SK-N-SH (cell line): ENCODE results near the gene GLIS1. TPM values are rescaled to one million over a fixed set of nuclear protein-coding genes. Genes with fewer than 3 reads are reported as not detected.

Experiments used
- CTCF ChIA-PET: fragments of 300-600, 350-600 bp; formaldehyde crosslinking; extraction: SDS; loops from one replicate; lab custom pipeline; 2021; lab: Yijun Ruan, JAX
- POLR2A ChIA-PET: fragments of 350-600 bp; sonication (Branson Sonifier 250); formaldehyde crosslinking; extraction: SDS; loops from one replicate; lab custom pipeline; 2020; ENCODE audit warnings: antibody characterized with exemption, inconsistent platforms; lab: Yijun Ruan, JAX
- DNase-seq: peaks from one replicate; pipeline ENCODE4 v3.0.0; 2012
- H2AFZ ChIP-seq: fragments of 200-600 bp; sonication (generic); 2 replicates; pipeline ENCODE4 v1.8.1; 2016; ENCODE audit warnings: antibody characterized with exemption, mild to moderate bottlenecking, low read depth
- H3F3A ChIP-seq: fragments of 200-600 bp; sonication (generic); replicated peaks from 2 replicates; pipeline ENCODE3; 2016; ENCODE audit warnings: antibody characterized with exemption, mild to moderate bottlenecking; ENCODE audit not compliant: insufficient read depth
- H3K27ac ChIP-seq, 2 experiments: fragments of 200-500 bp in 1 of 2; fragments of 200-600 bp in 1 of 2; sonication (Bioruptor generic) in 1 of 2; sonication (generic), shearing (Covaris generic) in 1 of 2; 2 replicates each; pipeline versions ENCODE4 v1.5.1 to v1.6.1; 2014 to 2016; ENCODE audit warnings: low read depth in 2 of 2, inconsistent platforms in 1 of 2, low read length in 1 of 2, mild to moderate bottlenecking in 1 of 2, mixed read lengths in 1 of 2
- H3K27me3 ChIP-seq: fragments of 200-600 bp; sonication (generic), shearing (Covaris generic); 2 replicates; pipeline ENCODE4 v1.6.1; 2016; ENCODE audit warnings: mixed run types; ENCODE audit not compliant: insufficient read depth
- H3K36me3 ChIP-seq, 2 experiments: fragments of 200-500 bp in 1 of 2; fragments of 200-600 bp in 1 of 2; sonication (Bioruptor generic) in 1 of 2; sonication (generic) in 1 of 2; replicated peaks in 1 of 2; 2 replicates each; pipeline versions ENCODE3 to v1.5.1; 2014 to 2016; ENCODE audit warnings: low read length in 1 of 2, mild to moderate bottlenecking in 1 of 2; ENCODE audit not compliant: insufficient read depth in 2 of 2, control insufficient read depth in 1 of 2
- H3K4me1 ChIP-seq, 2 experiments: fragments of 200-500 bp in 1 of 2; fragments of 200-600 bp in 1 of 2; sonication (Bioruptor generic) in 1 of 2; sonication (generic), shearing (Covaris generic) in 1 of 2; 2 replicates each; pipeline versions ENCODE4 v1.5.1 to v1.6.1; 2014 to 2016; ENCODE audit warnings: low read depth in 1 of 2, low read length in 1 of 2, mixed run types in 1 of 2; ENCODE audit not compliant: insufficient read depth in 2 of 2, control insufficient read depth in 1 of 2
- H3K4me2 ChIP-seq: fragments of 200-600 bp; sonication (generic), shearing (Covaris generic); 2 replicates; pipeline ENCODE4 v1.6.1; 2017; ENCODE audit warnings: mixed run types
- H3K4me3 ChIP-seq, 2 experiments: fragments of 200-500 bp in 1 of 2; fragments of 200-600 bp in 1 of 2; sonication (Bioruptor generic) in 1 of 2; sonication (generic), shearing (Covaris generic) in 1 of 2; 2 replicates each; pipeline versions ENCODE4 v1.5.1 to v1.8.1; 2014 to 2016; ENCODE audit warnings: low read depth in 2 of 2, inconsistent platforms in 1 of 2, low read length in 1 of 2, mild to moderate bottlenecking in 1 of 2, mixed read lengths in 1 of 2, moderate library complexity in 1 of 2
- H3K79me2 ChIP-seq: fragments of 200-600 bp; sonication (generic); 2 replicates; pipeline ENCODE4 v1.8.1; 2017; ENCODE audit warnings: mild to moderate bottlenecking; ENCODE audit not compliant: insufficient read depth
- H3K9ac ChIP-seq: fragments of 200-600 bp; sonication (generic); 2 replicates; pipeline ENCODE4 v1.6.1; 2017; ENCODE audit warnings: mixed run types
- H3K9me2 ChIP-seq: fragments of 200-600 bp; sonication (generic); 2 replicates; pipeline ENCODE4 v1.6.1; 2017; ENCODE audit warnings: mixed run types
- H3K9me3 ChIP-seq: fragments of 200-600 bp; sonication (generic); 2 replicates; pipeline ENCODE4 v1.6.1; 2017; ENCODE audit warnings: mixed run types, mild to moderate bottlenecking, moderate library complexity
- H4K20me1 ChIP-seq: fragments of 200-600 bp; sonication (generic); 2 replicates; pipeline ENCODE4 v1.6.1; 2017; ENCODE audit warnings: mild to moderate bottlenecking, mixed run types; ENCODE audit not compliant: insufficient read depth
- ELF1 ChIP-seq: IDR thresholded peaks from 2 replicates; pipeline ENCODE4 v1.4.0; 2012
- EP300 ChIP-seq, 2 experiments: IDR thresholded peaks; 2 replicates each; pipeline versions ENCODE4 v1.4.0 to v1.6.1; 2012; ENCODE audit warnings: borderline replicate concordance in 1 of 2, low read depth in 1 of 2, low read length in 1 of 2
- EZH2phosphoT487 ChIP-seq: fragments of 200-600 bp; sonication (generic); IDR thresholded peaks from 2 replicates; pipeline ENCODE4 v1.6.1; 2017; ENCODE audit warnings: low read depth, mixed run types, mild to moderate bottlenecking, antibody characterized with exemption, moderate library complexity, borderline replicate concordance
- FOSL2 ChIP-seq: IDR thresholded peaks from 2 replicates; pipeline ENCODE4 v1.4.0; 2012; ENCODE audit warnings: low read depth, mild to moderate bottlenecking, moderate library complexity, borderline replicate concordance
- FOXJ3 ChIP-seq: sonication (generic); formaldehyde crosslinking; IDR thresholded peaks from 2 replicates; pipeline ENCODE4 v1.5.1; 2020; ENCODE audit warnings: mild to moderate bottlenecking, missing genetic modification reagents
- FOXM1 ChIP-seq: IDR thresholded peaks from 2 replicates; pipeline ENCODE4 v1.4.0; 2012; ENCODE audit warnings: low read depth, mild to moderate bottlenecking
- GATA2 ChIP-seq: sonication (generic); formaldehyde crosslinking; IDR thresholded peaks from 2 replicates; pipeline ENCODE4 v1.5.0; 2020; ENCODE audit warnings: mild to moderate bottlenecking, missing genetic modification reagents
- JUND ChIP-seq: IDR thresholded peaks from 2 replicates; pipeline ENCODE4 v1.4.0; 2012
- MAX ChIP-seq: IDR thresholded peaks from 2 replicates; pipeline ENCODE4 v1.4.0; 2012; ENCODE audit warnings: low read depth
- RCOR1 ChIP-seq: fragments of 150-350 bp; IDR thresholded peaks from 2 replicates; pipeline ENCODE4 v1.6.1; 2017; ENCODE audit warnings: antibody characterized with exemption, low read length
- REST ChIP-seq: IDR thresholded peaks from 2 replicates; pipeline ENCODE4 v1.6.1; 2012; ENCODE audit warnings: mild to moderate bottlenecking, low read depth, low read length, moderate library complexity
- RFX5 ChIP-seq: IDR thresholded peaks from 2 replicates; pipeline ENCODE4 v1.6.1; 2012; ENCODE audit warnings: mild to moderate bottlenecking, improper control_type of control experiment, low read length
- TEAD4 ChIP-seq: IDR thresholded peaks from 2 replicates; pipeline ENCODE4 v1.4.0; 2012; ENCODE audit warnings: mild to moderate bottlenecking, borderline replicate concordance; ENCODE audit not compliant: insufficient read depth
- WGBS: methylation state at CpG from one replicate; pipeline ENCODE4 v1.1.6; 2017; ENCODE audit warnings: low lambda C conversion rate; 5-methylcytosine and 5-hydroxymethylcytosine counted together
- polyA plus RNA-seq, 3 experiments: library from polyadenylated mRNA; depleted of rRNA; stranded (reverse); fragments of >200 nt; gene quantifications; 2 replicates each; pipeline ENCODE4 v1.2.3, GENCODE V29; 2012
- TF ChIP-seq, protein P1 (sequence below): IDR thresholded peaks from 2 replicates; pipeline ENCODE4; 2012

GLIS1 gene
- polyA plus RNA-seq, 1 of the 3 experiments (the other 2 are of a cell fraction), result 0.13 TPM

DNA sequence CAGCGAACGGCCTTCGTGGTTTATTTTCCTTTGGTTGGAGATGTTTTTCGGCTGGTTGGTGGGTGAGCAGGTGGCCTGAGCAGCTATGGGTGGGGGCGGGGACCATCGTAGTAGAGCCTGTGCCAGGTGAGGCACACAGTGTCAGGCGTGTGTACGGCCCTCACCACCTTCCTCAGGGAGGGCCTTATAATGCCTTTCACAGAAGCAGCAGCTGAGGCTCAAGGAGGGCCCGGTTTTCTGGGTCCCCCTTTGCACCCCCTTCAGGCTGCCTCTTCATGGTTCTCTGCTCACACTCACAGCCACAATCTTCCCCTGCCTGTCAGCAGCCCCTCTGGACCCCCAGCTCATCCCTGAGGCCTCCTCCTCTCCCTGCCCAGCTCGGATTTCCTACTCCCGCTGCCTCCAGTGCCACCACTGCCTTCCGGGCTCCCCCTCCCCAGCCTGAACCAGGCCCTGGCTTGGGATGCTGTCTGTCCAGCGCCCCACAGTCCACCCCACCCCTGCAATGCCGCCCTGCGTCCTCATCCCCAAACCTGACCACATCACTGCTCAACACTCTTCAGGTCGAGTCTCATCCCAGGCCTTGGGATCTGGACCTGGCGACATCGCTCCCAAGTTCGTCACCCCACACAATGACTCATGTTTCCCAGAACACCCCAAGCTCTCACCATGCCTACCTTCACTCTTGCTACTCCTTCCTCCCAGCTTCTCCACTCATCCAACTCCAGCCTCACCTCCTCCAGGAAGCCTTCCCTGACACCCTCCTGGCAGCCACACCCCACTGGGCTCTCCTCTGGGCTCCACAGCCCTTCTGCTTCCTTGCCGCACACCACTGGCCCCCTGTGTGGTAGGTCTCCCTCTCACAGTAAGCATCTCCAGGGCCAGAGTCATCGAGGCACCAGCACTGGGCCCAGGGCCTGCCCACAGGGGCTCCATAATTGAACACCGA, 225.9 kb downstream of the GLIS1 start:
- Histone ChIP-seq H3K9ac (no peak overlapping the region), H3K27me3 (no peaks in the 10 kb centered on the region), H3K27ac (peak overlapping the region; percentile 76 to 97), H3K9me2 (no peaks in the 10 kb centered on the region), H3K9me3 (no peaks in the 10 kb centered on the region), H3K4me3 (no peak overlapping the region), H3K79me2 (no peaks in the 10 kb centered on the region), H2AFZ (no peak overlapping the region), H3K4me2 (peak overlapping the region; percentile 58; the same call in 1 of the 2 replicates), H3K4me1 (peaks cover 16 to 73% of the 10 kb centered on the region in 2 experiments; a peak in 3 of 4 replicates), H3K36me3 (no peaks in the 10 kb centered on the region), H3F3A (peaks cover 23% of the 10 kb centered on the region), H4K20me1 (no peaks in the 10 kb centered on the region; the same call in 1 of the 2 replicates)
- ChIA-PET POLR2A (interaction anchor here (1.5 kb wide), 1 partner anchor 14 kb away, joined by 7 read pairs; no protein-coding TSS in a partner anchor), CTCF (interaction anchor here (0.8 to 4.3 kb wide), 6 partner anchors 10 to 64 kb away, joined by 3 to 33 read pairs (median 3); no protein-coding TSS in a partner anchor)
- 87% methylated on average over 17 of the region's 22 CpGs for WGBS
- TF ChIP-seq RFX5, result no peak
- no peak for TF ChIP-seq FOSL2
- no peak for TF ChIP-seq GATA2 (CRISPR knock-in tag)
- TF ChIP-seq, protein P1, sequence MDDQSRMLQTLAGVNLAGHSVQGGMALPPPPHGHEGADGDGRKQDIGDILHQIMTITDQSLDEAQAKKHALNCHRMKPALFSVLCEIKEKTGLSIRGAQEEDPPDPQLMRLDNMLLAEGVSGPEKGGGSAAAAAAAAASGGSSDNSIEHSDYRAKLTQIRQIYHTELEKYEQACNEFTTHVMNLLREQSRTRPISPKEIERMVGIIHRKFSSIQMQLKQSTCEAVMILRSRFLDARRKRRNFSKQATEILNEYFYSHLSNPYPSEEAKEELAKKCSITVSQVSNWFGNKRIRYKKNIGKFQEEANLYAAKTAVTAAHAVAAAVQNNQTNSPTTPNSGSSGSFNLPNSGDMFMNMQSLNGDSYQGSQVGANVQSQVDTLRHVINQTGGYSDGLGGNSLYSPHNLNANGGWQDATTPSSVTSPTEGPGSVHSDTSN, result no peak
- no peak for TF ChIP-seq JUND
- TF ChIP-seq ELF1, result no peak
- no peak for TF ChIP-seq MAX
- no peak for TF ChIP-seq EP300 (IDR thresholded peaks at IDR 0.05; ENCODE audit: borderline replicate concordance in 1 of 2, low read depth in 1 of 2, low read length in 1 of 2)
- TF ChIP-seq FOXJ3 (CRISPR knock-in tag), result no peak
- no peak for TF ChIP-seq REST
- TF ChIP-seq RCOR1, result no peak
- TF ChIP-seq TEAD4, result no peak
- TF ChIP-seq EZH2phosphoT487, result no peak
- TF ChIP-seq FOXM1, result no peak
- no peak for DNase-seq
